GM19193 (cell line): ENCODE data around the gene IFIH1.

ENCODE experiments used
- POLR2A ChIP-seq: IDR thresholded peaks from 4 replicates; pipeline ENCODE4 v1.6.1; 2011; ENCODE audit not compliant: insufficient read depth, insufficient read length; ENCODE audit errors: extremely low read depth

Gene IFIH1

DNA sequence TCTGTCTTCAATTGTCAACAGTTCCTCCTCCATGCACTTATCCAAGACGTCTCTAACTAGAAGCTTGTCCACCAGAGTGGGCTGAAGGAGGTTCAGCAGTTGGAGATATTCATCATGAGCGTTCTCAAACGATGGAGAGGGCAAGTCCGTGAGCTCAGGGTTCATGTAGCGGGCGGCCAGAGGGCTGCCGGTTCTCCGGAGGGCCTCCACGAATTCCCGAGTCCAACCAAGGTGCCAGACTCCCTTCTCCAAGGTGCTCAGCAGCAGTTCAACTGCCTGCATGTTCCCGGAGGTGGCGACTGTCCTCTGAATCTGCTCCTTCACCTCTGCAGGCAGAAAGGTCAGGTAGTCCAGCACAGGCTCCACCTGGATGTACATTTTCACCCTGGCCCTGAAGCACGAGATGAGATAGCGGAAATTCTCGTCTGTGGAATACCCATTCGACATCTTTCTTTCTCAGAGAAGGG, 590 bp downstream of the IFIH1 start:
- TF ChIP-seq POLR2A: peak; percentile 11

DNA sequence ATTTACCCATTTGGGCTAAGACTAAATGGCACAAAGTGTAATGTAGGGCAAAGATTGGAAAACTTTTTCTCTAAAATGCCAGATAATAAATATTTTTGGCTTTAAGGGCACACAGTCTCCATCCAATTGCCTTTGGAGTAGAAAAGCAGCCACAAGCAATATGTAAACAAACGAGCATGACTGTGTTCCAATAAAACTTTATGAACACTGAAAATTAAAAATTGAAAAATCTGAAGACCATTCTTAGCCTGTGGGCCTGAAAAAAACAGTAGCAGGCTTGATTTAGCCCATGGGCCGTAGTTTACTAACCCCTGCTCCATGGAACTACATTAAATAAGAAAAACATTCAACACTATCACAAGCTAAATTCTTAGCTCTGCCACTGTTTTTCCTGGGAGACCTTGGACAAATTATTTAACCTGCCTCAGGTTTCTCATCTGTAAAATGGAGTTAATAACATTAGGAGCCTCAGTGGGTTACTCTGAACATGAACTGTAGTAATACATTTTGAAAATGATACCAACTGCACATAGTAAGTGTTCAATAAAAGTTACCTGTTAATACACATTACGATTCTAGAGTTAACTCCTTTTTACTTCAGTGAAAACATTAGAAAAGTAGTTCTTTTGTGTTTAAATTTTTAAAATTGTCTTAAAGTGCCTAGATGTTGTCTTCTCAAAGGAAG, 1.3 kb downstream of the IFIH1 start:
- TF ChIP-seq POLR2A: no peak

DNA sequence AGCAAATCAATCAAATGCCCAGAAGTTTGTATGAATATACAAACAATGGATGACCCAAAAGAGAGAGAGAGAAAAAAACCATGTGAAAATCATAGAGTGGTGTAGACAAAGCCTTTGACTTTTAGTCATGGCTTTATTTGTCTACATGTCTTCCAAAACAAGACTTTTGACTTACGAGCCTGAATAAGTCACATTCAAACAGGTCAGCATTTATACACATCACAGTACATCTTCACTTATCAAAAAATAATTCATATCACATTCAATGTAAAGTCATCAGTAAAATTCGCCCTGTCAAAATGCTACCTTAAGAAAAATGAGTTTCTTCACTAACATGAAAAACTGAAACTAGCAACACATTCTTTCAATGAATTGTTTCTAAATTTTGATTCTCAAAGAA, 1.9 kb downstream of the IFIH1 start:
- TF ChIP-seq POLR2A: no peak

DNA sequence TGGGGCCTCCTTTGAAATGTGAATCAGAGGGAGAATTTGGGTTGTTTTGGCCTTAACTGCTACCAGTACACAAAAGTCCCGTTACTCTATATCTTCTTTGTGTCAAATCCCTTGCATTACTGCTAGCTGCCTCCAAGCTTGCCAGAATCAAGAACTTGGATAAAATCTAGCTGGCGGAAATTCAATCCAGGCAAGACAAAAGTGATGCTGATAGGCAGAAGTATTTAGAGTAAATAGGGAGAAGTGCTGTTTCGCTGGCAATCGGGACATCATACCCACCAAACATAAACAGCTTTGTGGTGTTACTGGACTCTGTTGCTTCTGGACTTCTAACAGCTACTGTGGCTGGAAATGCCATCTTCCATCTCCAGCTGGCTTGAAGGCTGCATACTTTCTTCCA, 2.5 kb downstream of the IFIH1 start:
- TF ChIP-seq POLR2A: no peak

DNA sequence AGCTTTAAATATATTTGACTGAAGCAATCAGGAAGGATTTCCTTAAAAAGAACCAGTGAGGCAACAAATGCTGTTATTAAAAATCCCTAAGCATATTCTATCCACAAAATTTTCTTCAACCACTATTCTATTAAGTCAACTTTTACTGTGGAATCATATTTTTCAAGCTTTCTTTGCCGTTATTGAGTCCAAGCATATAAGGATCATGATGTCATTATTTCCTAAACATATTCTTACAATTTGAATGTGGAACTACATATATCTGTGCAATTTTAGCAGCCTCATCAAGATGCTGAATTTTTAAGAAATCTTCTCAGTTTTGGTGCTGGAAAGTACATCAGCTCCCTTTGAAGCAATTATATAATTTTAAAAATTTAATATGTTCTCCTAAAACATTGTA, 5.6 kb downstream of the IFIH1 start:
- TF ChIP-seq POLR2A: no peak

DNA sequence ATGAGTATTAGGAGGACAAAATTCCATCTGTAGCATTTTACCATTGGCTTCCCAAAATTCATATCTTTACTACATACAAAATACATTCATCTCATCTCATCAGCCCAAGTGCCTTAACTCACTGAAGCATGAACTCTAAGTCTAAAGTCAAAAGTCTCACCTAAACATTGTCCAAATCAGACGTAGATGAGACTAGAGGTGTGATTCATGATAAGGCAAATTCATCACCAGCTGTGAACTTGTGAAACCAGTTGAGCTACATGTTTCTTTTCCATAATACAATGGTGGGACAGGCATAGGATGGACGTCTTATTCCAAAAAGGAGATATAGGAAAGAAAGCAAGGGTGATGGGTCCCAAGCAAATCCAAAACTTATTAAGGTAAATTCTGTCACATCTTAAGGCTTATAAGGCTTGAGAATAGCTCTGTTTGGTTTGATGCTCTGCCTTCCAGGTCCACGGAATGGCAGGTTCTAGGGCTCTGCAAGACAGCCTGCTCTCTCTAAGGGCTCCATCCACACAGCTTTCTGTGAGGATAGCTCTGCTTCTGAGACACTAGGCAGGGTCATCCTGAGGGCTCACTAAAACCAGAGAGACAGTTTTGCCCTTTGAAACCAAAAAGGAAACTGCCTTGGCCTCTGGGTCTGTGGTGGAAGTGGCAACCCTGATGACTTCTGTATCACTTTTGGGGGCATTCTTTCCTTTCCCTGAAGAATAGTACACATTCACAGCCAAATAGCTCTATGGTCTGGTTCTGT, 9.6 kb downstream of the IFIH1 start:
- no peak for TF ChIP-seq POLR2A

DNA sequence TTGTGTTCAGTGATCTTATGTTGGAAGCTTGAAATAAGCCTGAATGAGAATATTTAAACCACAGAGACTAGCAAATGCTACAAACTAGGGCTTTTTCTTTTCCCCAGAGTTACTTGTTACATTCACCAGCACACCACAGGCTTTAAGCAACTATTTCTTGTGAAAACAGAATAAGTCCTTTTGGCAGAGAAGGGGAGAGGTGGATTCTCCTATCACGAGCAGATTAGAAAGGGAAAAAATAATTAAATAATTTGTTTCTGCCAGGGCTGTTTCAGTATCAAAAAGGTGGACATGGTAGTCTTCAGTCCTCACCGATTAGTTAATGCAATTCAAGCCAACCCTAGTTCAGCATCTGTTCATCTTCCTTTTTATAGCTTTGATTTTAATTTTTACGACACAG, 12.6 kb downstream of the IFIH1 start:
- no peak for TF ChIP-seq POLR2A

DNA sequence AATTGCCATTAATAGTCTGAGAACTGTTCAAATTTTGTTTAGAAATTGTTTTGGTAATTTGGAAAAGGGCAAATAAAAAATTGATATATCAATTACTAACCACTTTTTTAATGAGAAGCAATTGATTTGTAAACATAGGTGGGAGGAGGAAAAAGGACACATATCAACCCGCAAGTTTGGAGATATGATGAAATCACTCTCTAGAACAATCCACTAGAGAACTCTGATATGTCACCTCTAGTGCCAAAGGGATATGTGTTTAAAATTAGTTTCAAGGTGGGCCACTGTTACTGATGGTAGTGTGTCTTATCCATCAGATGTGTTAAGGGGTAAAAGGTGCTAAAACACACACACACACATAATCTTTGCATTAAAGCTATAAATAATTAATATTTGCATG, 16.6 kb downstream of the IFIH1 start:
- TF ChIP-seq POLR2A: no peak

DNA sequence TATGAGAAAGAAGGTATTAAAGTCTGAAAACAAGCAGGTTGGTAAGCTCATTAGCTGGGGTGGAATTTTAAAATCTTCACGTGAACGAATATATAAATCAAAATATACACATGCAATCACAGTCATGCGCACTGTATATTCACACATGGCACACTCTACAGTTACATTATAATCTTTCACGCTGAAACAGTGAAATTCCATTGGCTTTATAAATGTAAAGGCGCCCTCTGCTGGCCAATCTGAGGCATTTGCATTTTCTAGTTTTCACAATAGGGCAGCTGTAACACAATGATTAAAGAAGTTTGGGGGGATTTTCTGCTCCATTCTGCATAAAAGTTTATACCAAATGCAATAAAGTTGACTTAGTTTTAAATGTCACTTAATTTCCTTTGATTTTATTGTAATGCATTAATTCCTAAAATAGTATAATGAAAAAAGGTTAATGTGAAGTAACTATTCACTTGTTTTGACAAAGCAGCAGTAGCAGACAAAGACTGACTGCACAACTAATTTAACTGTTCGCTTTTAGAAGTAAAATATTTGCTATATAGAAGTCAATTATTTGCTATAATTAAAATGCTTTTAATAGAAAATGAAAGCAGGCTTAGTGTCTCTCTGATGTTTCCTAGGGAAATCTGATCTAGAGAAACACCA, 17.2 kb downstream of the IFIH1 start:
- no peak for TF ChIP-seq POLR2A

DNA sequence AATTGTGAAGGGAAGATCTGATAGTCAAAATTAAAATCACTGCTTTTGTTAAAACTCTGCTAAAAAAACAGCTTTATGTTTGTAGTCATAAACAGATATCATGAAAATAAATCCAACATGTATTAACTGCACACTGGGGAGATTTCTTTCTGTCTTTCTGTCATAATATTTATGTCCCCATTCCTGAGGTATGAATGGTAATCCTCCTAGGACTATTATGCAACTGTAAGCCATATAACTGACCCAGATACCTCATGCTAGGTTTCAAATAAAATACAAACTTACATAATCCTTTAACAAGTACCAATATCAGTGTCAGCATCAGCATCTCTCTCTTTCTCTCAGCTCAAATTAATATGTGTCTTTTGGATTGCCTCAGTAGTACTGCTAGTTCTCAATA, 18.2 kb downstream of the IFIH1 start:
- no peak for TF ChIP-seq POLR2A

DNA sequence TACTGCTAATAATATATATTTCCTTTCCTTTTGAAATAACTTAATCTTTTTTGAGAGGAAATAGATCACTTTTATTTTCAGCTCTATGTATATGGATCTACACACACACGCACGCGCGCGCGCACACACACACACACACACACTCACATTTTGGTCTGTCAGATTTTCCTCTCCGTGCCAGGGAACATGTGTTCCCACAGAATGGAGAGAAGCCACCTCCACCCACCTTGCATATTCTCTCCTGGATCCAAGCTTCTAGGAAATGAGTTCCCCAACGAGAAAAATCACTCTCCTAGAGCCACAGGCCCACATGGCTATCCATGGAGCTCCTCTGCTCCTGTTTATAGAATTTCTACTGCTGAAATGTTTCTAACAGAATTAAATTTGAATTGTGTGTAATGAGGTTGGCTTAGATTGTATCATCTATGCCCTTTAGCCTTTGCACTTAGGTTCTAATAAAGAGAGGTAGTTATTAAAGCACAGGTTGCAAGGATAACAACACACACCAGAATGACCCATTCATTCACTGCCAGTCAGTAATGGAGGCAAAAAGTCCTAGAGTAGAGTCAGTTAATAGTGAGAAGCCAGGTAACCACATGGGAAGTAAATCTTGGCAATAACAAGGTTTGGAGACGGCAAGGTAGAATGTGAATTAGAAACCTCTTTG, 19.7 kb downstream of the IFIH1 start:
- TF ChIP-seq POLR2A: no peak

DNA sequence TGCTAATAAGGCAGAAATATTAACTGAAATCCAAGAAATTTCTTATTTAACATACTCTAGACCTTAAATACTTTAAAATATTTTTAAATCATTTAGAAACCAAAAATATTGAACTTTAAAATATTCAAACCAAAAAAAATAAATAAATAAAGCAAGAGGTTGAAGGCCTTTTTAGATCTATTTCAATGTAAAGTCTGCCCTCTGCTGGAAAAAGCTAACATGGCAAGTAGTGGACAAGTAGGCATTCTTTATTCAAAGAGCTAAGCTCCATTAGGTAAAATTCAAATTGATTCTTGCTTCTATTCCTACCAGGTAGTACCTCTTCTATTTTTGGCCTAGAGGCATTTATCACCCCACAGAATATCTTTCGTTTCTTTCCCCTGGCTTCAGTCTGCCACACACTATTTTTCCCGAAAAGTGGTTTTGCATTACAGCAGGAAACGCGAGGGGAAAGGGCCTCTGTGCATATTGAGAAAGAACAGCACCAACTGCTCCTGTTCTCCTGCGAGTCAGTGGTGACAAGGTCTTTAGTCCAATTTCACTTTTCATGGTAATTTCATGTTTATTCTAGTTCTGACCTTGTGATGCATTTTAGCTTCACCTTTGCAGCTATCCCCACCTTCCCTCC, 20.4 kb downstream of the IFIH1 start:
- no peak for TF ChIP-seq POLR2A

DNA sequence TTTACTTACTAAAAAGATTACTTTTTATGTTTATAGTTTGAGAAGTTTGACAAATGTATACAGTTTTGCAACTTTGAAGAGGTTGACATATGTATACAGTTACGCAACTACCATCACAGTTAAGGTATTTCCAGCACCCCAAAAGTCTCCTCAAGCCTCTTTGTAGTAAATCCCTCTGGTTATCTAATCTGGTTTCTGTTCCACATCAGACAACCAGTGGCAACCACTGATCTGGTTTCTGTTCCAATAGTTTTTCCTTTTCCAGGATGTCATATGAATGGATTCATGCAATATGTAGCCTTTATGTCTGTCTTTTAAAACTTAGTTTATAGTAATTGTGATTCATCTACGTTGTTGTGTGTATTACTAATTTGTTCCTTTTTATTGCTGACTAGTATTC, 23.5 kb downstream of the IFIH1 start:
- TF ChIP-seq POLR2A: no peak

DNA sequence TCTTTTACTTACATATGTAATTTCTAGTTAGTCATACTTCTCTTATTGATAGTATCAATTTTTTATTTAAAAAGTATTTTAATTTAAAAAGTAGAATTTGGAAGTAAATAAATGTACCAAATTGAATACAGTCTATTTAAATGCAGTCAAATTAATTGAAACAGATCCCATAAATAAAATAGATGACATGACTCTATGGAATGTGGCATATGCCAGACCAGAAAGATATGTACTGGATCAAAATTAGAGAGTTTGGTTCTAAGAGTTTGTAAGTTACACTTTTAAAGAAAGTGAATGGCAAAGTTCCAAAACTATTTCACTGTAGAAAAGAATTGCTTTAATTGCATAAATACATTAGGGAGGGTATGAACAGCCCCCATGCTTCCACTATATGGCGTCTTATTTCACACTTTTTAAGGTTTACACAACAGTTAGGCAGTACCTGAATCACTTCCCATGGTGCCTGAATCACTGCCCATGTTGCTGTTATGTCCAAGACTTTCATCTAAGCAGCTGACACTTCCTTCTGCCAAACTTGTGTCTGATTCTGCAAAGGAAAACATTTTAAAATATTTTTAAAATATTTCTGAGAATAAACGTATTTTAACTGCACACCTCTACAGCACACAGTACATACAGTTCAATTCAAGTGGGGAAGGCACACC, 25.2 kb downstream of the IFIH1 start:
- no peak for TF ChIP-seq POLR2A

DNA sequence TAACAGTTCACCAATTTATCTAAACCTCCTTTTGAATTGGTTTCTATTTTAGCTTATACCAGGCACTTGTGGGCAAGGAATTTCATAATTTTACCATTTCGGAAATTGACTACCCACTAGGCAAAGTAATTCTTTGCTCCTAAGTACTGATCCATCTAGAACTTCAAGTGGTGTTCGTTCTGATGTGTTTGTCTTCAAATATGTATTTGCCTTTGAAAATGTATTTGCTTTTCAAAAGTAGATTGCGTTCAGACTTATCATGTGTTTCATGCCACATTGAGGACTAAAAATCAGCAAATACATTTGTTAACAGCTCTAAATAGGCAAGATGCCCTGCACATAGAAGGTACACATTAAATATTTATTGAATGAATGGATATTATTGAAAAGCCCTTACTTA, 26.7 kb downstream of the IFIH1 start:
- no peak for TF ChIP-seq POLR2A

DNA sequence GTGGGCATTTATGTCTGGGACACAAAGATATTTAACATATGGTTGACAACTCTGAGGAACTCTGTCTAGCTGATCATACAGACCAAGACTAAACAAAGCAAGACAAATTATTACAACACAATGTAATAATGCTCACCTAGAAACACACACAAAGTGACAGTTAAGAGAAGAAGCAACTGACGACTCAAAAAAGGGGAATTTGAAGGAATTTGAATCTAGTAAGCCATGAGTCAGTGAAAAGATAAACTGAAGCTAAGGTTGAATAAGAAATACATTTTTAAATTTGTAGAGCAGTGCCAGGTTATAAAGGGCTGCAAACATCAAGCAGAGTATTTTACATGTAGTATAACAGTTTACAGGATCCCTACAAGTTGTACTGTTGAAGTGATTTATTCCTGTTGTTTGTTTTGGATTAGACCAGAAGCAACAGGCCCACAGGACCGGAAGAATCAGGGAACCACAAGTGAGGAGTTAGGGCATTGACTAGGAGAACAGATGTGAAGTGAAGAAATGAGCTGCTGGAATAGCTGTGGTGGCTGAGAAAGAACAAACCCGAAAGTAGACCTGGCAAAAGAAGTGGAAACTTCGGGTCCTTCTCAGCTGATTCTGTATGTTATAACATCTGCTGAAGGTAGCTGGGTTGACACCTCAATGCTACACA, 35.6 kb downstream of the IFIH1 start:
- TF ChIP-seq POLR2A: no peak
